Lower leg skin (tissue), 3 donors: ENCODE data around the gene LDLRAP1.

Experiments
- POLR2A ChIP-seq, 2 donors: fragments of 450-650 bp; IDR thresholded peaks; one replicate each; pipeline ENCODE4 v1.6.1; 2016 to 2017; ENCODE audit warnings: antibody characterized with exemption in 2 of 2, mild to moderate bottlenecking in 1 of 2, moderate library complexity in 1 of 2
- TF ChIP-seq, protein P1 (sequence below), 3 donors: fragments of 450-650 bp; IDR thresholded peaks; one replicate each; pipeline ENCODE4 v1.5.1; 2016; ENCODE audit warnings: antibody characterized with exemption in 3 of 3, mild to moderate bottlenecking in 3 of 3, moderate library complexity in 2 of 3

DNA sequence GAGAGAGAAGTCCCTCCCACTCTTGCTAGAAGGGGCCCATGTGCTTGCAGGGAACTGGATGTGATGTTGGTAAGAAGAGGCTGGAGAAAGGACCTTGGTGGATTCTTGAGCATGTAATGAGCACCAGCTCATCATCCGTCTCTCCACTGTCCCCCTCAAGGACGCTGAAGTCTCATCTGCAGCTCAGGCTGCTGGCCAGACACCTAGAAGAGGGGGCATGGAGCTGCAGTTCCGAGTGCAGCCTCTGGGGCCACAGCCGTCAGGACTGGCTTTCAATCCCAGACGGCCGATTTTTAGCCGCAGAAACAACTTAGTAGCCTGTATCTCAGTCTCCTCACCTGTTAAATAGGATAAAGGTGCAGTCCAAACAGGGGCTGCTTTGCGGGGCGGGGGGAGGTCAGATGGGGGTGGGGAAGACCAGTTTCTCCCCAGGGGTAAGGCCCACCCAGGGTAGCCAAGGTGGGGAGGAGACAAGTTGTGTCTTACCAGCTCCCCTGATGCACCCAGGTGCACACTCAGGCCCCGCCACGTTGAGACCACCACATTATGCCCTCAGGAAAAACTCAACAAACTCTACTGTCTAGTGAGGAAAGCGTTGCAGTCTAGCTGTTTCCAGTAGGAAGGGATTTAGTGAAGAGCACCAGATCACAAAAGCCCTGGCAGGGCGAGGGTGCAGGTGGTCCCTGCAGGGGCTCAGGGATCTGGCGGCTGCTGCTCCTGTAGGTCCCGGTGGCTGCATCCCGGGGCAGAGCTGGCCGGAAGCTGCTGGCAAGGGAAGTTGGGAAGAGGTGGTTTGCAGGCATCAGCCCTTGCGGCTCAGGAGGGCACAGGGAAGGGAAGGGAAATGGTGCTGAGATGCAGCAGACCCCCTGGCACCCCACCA lies 29.5 kb downstream of the LDLRAP1 start:
- no peak for TF ChIP-seq POLR2A (IDR thresholded peaks at IDR 0.05)
- TF ChIP-seq, protein P1, sequence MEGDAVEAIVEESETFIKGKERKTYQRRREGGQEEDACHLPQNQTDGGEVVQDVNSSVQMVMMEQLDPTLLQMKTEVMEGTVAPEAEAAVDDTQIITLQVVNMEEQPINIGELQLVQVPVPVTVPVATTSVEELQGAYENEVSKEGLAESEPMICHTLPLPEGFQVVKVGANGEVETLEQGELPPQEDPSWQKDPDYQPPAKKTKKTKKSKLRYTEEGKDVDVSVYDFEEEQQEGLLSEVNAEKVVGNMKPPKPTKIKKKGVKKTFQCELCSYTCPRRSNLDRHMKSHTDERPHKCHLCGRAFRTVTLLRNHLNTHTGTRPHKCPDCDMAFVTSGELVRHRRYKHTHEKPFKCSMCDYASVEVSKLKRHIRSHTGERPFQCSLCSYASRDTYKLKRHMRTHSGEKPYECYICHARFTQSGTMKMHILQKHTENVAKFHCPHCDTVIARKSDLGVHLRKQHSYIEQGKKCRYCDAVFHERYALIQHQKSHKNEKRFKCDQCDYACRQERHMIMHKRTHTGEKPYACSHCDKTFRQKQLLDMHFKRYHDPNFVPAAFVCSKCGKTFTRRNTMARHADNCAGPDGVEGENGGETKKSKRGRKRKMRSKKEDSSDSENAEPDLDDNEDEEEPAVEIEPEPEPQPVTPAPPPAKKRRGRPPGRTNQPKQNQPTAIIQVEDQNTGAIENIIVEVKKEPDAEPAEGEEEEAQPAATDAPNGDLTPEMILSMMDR (IDR thresholded peaks at IDR 0.05): peak in 1 of 3 donors; percentile 6
